ENCODE measurements around the gene TULP4. TPM values are rescaled to one million over a fixed set of nuclear protein-coding genes. Genes with fewer than 3 reads are reported as not detected.
A peak's percentile ranks its signal among the peaks of the same experiment; 100 is the strongest.

The TULP4 gene, protein sequence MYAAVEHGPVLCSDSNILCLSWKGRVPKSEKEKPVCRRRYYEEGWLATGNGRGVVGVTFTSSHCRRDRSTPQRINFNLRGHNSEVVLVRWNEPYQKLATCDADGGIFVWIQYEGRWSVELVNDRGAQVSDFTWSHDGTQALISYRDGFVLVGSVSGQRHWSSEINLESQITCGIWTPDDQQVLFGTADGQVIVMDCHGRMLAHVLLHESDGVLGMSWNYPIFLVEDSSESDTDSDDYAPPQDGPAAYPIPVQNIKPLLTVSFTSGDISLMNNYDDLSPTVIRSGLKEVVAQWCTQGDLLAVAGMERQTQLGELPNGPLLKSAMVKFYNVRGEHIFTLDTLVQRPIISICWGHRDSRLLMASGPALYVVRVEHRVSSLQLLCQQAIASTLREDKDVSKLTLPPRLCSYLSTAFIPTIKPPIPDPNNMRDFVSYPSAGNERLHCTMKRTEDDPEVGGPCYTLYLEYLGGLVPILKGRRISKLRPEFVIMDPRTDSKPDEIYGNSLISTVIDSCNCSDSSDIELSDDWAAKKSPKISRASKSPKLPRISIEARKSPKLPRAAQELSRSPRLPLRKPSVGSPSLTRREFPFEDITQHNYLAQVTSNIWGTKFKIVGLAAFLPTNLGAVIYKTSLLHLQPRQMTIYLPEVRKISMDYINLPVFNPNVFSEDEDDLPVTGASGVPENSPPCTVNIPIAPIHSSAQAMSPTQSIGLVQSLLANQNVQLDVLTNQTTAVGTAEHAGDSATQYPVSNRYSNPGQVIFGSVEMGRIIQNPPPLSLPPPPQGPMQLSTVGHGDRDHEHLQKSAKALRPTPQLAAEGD (N-terminal part only)
- polyA plus RNA-seq (ENCODE audit: insufficient read length in 10 of 10): 10 to 100 TPM; 13.1 to 21.9 (median 17.9) TPM
- long read RNA-seq, donor 1, partial matches to known transcripts: 0 of 3 reads
- long read RNA-seq, donor 1, other reads (novel, unspliced or antisense): 0 of 3 reads
- long read RNA-seq, donor 2: 0 reads
- long read RNA-seq, donor 3: 0 reads
- long read RNA-seq, donor 4: 0 reads
- long read RNA-seq, donor 5, partial matches to known transcripts: 0 of 1 reads
- long read RNA-seq, donor 5, other reads (novel, unspliced or antisense): 0 of 1 reads
- long read RNA-seq, donor 6: 0 reads
- long read RNA-seq, donor 7, partial matches to known transcripts: 0 of 1 reads
- long read RNA-seq, donor 7, other reads (novel, unspliced or antisense): 0 of 1 reads
- long read RNA-seq, donor 8: 0 reads
- long read RNA-seq, donor 9: 0 reads

DNA sequence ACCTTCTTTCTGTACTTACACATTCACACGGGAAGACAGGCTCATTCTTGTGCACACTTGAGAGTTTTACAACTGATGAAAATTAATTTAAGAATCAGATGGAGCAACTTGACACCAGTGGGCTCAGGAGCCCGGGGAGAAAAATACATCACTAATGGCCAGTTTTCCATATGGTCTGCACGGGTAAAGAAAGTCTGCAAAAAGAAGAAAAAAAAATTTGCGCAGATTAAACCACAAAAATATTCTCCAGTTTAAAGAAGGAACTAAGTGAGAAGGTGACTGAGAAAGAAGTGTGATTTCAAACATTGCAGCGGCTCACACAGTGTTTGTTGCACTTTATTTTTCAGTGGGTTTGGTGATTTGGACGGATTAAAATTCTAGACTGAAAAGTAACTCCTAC lies at the start of gene TULP4:
Gene TULP4 (plus strand): TSS at position 301 of the 400 bp plus-strand sequence. CDS start 1,552 bp downstream, outside the sequence.
- peak in 1 of 3 donors; percentile 22 for DNase-seq

DNA sequence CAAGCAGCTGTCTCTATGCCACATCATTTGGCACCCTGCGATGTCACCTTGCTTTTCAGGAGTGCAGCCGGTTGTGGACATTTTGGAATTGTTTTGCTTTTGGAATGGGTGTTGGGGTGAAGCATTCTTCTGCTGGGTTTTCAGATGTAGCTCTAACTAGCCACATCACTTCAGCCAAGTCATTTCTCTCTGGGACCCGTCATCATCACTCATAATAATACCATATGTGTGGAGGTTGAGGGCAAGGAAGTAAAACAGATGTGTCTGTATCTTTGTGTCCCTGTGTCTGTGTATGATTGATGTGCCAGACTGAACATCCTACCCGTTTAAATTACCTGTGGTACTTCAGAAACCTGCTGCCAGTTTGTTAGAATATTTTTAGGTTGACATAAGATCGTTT lies 49.5 kb upstream of the TULP4 start:
- no peak for DNase-seq

DNA sequence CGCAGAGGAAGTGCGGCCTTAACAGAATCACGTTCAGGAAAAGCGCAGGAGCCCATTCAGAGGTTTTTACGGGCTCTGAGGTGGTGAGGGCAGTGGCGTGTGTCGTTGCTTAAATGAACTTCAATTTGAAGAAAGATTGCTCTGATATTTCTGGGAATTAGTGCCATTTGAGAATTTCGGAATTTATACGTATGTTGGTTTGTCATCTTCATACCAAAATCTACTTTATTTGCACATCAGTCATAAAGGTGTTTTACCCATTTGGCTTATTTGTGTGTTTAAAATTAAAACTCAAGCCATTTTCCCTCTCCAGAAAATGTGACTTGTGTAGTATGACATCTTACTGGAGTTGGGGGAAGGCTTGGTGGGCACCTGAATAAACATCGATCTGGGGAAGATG lies 48.1 kb upstream of the TULP4 start:
- DNase-seq: no peak

DNA sequence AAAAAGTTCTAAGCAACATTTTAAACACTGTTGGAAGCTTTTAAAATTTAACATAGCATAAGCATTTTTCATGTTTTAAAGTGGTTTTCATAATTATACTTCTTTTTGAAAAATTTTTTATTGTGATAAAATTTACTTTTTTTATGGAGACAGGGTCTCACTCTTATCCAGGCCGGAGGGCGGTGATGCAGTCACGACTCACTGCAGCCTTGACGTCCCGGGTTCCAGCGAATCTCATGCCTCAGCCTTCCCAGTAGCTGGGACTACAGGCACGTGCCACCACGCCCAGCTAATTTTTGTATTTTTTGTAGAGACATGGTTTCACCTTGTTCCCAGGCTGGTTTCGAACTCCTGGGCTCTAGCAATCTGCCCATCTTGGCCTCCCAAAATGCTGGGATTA lies 46.1 kb upstream of the TULP4 start:
- DNase-seq: no peak

DNA sequence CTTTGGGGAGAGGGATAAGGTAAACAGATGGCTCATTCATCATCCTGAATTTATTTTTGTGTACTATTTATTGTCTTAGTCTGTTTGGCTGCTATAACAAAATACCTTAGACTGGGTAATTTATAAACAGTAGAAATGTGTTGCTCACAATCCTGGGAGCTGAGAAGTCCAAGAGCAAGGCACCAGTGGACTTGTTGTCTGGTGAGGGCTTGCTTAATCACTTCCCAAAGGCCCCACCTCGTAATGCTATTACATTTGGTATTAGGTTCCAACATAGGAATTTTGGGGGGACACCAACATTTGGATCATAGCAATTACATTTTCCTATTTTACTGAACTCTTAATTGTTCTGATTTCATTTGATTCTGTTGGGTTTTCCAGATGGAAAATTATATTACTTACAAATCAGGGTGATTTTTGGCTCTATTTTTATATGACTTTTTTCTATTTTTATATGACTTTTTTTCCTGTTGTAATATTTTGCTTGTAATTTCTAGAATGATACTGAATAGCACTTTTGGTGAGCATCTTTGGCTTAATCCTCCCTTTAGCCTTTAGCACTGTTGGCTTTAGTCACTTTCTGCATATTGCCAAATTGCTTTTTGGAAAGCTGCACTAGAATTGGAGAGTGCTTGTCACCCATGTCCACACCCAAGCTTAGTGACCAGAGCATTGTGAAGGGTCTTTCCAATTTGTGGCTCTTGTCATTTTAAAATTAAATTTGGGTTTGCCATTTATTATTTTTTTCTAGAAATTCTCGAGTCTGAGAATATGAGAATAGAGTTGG lies 43.7 kb upstream of the TULP4 start:
- DNase-seq: no peak

DNA sequence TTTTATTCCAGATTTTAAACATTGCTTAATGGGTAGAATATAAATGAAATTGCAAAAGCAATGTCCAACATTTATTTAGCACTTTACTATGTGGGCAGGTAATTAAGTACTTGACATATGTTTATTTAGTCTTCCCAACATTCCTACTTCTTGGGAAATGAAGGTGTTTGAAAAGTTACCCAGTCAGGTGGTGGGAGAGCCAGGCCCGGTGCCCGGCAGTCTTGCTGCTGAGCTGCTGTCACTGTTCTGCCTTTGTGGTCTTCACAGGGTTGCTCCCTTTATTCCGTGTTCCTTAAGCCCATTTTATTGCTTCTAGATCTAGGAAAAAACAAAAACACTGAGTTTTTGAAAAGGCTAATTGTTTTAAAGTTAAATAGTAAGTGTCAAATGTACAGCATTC lies 42.6 kb upstream of the TULP4 start:
- DNase-seq: no peak

DNA sequence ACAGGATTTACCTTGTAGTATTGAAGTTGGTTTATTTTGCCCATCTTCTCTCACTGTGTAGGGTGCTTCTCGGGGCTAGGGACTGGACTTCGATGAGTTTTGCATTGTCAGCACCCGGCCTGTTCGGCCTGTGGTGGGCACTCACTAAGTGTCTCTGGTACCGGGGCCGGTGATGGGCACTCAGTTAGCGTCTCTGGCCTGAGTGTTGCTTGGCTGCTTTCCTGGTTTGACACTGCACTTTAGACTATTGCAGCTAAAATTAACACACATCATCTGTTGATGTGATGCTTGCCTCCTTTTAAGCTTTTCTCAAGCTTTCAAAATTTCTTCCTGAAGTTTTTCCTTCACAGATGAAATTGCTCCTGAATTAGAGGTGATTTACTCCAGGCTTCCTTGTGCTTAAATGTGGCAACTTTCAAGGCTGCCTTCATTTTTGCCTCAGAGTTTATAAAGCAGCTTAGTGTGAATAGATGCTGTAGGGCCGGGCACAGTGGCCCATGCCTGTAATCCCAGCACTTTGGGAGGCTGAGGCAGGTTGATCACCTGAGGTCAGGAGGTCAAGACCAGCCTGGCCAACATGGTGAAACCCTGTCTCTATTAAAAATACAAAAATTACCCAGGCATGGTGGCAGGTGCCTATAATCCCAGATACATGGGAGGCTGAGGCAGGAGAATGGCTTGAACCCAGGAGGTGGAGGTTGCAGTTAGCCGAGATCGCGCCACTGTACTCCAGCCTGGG lies 41.7 kb upstream of the TULP4 start:
- no peak for DNase-seq

DNA sequence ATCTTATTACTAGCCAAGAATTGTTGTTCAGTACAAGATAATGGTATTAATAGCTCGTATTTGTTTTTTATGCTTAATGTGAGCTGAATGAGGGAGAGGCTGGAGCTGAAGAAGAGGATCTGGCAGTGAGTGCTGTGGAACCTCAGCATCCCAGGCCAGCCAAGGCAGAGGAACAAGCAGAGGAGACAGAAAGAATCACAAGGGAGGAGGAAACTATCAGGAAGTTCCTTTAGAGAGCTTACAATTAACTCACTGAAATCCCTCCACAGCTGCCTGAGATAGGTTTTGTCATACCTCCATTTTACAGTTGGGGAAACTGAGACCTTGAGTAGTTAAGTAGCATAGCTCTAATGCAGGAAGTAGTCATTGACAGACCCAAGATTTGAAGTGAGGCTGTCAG lies 39.9 kb upstream of the TULP4 start:
- DNase-seq: no peak

DNA sequence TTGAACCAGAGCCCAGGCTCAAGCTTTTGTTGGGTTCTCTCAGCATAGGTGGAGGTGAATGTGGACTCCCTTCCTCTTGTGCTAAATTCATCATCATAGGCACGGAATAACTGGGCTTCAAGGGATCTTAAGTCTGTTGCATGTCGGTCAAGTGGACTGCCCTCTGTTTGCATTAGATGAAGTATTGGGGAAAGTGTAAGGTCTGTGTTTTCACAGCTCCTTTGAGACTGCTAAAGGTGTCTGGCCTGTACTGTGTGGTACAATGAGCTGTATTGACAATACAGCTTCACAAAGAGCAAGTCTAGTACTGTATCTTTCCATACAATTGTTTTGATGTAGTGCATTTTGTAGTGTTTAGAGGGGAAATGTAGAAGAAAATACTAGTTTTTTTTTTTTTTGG lies 34.3 kb upstream of the TULP4 start:
- DNase-seq: no peak

DNA sequence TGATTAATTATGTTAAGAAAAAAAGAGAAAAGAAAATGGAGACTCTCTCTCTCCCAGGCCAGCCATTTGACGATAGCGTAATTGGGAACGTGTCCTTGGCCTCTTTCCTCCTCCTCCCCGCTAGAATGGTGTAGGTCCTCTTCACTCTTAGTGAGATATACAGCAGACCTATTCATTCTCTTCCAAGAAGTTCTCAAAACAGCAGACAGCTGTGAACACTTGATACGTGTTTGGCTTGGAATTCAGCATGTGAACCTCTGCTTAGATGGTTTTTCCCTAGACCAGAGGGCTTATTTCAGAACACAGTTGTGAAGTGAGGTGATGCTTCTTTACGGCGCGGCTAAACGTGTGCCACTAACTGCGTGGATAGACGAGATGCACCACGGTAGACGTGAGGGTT lies 32.6 kb upstream of the TULP4 start:
- DNase-seq: peak; percentile 58 to 86 (median 76)

DNA sequence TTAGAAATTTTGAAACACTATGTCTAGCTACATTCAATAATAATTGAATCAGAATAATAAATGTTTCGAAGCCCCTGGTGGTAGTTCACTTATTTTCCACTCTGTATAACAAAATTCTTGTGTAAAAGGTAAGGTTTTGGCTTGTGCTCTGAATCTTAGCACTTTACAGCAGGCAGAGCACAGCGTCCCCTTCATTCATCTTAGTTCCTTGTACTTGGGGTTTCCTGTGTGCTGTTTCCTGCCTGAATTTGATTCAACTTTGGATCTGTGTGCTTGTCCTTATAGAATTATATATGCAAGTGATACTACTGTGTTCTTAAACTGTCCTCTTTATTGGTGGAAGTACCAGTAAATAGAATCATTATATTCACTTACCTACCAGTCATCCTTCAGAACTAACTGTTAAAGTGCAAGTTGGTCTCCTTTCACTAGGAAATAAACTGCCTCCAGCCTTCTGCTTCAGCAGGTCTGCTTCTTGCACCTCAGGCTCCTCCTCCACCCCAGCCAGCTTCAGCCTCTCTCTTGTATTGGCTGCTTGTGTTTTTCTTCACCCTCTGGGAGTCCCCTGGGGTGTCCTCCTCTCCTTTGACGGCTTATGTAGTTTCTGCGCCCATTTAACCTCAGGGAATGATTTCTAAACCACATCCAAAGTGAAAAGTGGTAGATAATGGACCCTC lies 28.8 kb upstream of the TULP4 start:
- DNase-seq: peak in 1 of 3 donors; percentile 24

DNA sequence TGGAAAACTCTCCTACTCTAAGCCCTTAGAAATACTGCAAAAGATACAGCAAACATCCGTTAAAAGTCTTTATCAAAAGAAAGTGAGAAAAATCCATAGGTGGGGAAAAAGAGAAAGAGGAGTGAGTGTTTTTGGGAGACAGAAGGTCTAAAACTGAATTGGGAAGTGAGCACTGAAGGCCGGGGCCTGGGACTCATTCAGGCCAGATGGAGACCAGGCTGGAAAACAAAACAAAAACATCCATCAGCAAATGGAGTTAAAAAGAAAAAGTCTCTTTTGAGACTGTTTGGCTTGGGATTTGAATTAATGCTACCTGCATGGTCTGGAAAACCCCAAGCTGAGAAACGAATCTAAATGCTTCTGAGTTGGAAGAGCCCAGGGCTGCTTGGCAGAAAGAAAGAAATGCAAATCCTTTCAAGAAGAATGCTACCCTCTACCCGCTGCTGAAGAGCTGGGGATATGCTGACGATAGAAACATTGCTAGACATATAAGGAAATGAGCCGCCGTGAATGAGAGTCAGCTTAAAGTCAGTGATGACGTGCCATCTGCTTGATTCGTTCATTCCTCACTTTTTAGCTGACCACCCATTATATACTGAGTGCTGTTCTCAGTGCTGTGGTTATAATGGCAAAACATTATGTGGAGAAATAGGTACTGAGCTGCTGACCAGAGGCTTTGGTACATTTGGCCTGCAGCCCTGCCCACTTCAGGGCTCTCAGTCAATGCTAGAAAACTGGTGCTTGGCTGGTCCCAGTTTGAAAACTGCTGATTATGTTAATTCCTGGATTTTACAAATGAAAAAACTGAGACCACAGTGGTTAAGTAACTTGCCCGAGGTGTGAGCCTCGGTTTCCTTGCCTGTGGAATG lies 28.0 kb upstream of the TULP4 start:
- DNase-seq: peak; percentile 45 to 86 (median 77)

DNA sequence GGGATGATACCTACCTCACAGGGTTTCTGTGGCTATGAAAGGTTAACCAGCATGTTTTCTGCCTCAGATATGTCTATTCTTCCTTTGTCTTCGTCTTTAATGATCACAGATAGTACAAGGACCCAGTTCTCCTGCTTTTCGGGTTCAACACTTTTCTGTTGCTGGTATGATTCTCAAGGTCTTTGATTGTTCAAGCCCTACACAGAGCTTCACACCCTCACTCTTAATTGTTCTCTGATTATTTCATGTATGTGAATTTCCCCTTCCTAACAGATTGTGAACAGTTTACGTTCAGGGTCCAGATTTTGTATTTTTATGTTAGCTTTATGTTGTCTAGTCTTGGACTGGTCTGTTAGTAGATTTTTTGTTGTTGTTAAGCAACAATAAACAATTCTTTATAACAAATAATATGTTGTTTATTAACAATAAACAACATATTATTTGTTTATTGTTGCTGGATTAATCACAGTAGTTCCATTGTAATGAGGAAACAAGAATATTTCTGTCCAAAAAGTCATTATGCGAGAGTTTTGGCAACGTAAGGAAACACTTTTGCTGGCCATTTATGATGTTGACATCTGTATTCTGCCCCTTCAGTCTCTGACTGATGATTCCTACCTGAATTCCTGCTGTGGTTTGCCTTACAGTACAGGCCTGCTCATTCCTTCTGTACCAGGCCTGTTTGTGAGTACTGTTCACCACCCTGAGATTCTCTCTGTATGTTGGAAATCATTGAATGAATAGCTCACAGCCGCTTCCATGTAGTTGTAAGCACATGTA lies 27.2 kb upstream of the TULP4 start:
- no peak for DNase-seq

DNA sequence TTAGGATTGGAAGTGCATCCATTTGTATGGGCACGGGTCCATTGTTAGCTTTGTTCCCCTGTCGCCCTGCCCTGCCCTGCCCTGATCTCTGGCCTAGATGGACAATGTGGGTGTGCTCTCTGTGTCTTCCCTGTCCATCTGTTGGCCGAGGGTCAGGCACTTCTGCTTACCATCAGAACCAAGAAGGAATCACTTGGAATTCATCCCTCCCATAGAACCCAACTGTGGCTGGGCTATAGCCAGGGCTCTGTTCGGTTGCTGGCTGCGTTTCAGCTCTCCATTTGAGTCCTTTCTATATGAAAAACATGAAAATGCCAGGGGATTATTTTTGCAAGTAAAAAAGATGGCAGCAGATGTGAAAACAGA lies 26.6 kb upstream of the TULP4 start:
- DNase-seq: peak in 1 of 3 donors; percentile 68

DNA sequence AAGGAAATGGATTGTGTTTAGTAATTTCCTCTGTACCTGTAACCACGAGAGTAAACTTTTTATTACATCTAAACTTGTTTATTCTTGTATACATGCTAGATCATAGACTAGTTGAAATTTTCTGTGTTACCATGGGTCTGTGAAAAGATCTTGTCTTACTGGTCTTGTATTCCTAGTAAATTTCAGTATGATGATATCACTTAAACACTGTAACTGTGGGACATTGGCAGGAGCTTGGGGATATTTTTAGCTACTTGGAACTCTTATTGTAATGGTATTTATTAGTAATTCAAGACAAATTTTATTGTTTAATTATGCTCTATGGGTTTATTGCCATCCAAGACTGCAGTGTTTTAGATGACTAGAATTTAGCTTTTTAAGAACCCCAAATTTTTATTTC lies 25.9 kb upstream of the TULP4 start:
- DNase-seq: peak; percentile 59 to 81 (median 66)

DNA sequence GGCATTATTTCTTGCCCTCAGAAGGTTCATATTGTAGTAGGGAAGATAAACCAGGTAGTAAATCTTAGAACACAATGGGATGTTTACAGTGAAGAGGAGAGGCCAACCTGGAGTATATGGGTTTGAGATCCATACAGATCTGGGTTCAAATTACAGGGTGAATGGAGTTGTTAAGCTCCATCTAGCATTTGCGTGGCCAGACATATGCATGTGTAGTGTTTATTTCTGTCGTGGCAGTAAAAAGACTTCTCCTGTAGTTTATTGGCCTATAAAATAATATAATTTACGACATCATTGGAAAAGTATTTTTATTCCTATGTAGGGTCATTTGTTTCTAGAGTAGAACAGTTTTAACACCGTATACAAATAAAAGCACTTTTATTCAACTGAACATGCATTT lies 25.2 kb upstream of the TULP4 start:
- DNase-seq: no peak

DNA sequence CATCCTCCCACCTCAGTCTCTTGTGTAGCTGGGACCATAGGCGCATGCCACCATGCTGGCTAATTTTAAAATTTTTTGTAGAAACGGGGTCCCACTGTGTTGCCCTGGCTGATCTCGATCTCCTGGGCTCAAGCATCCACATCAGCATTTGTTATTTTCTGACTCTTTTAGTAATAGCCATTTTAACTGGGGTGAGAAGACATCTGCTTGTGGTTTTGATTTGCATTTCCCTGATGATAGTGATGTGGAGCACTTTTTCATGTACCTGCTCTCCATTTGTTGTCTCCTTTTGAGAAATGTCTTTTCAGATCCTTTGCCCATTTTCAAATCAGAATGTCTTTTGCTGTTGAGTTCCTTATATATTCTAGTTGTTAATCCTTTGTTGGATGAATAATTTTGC lies 22.2 kb upstream of the TULP4 start:
- DNase-seq: no peak

DNA sequence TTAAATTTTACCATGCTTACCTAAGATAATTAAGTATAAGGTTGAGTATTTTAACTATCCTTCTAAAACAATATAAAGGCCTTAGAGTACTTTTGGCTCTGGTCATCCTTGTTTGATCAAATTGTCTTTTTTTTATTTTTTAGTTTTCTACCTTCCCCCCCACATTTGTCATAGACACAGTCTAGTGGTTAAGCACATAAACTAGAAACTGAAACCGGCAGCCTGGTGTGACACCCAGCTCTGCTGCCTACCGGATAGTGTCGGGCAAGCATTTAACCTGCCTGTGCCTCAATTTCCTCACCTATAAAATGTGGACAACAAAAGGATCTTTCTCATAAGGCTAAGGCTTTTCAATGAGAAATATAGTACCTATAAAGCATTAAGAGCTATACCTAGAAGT lies 21.6 kb upstream of the TULP4 start:
- DNase-seq: no peak
